Glutamatergic neuron (in vitro differentiated cells): ENCODE measurements around the gene NUDT3. TPM values are rescaled to one million over a fixed set of nuclear protein-coding genes. Genes with fewer than 3 reads are reported as not detected.

ENCODE experiments used
- DNase-seq: peaks from one replicate; pipeline ENCODE4 v3.0.0; 2022
- H3K27ac Mint-ChIP-seq: one replicate; pipeline ENCODE4 v1.8.0; 2020; ENCODE audit warnings: mild to moderate bottlenecking, mixed read lengths, inconsistent platforms; ENCODE audit not compliant: unreplicated experiment
- H3K27me3 Mint-ChIP-seq: one replicate; pipeline ENCODE4 v1.8.0; 2020; ENCODE audit warnings: mild to moderate bottlenecking, moderate library complexity, mixed read lengths, inconsistent platforms; ENCODE audit not compliant: unreplicated experiment
- H3K36me3 Mint-ChIP-seq: one replicate; pipeline ENCODE4 v1.8.0; 2020; ENCODE audit warnings: mild to moderate bottlenecking, mixed read lengths, inconsistent platforms; ENCODE audit not compliant: unreplicated experiment
- H3K4me1 Mint-ChIP-seq: one replicate; pipeline ENCODE4 v1.8.0; 2020; ENCODE audit warnings: mild to moderate bottlenecking, low read depth, mixed read lengths, inconsistent platforms; ENCODE audit not compliant: unreplicated experiment
- H3K4me3 Mint-ChIP-seq: one replicate; pipeline ENCODE4 v1.8.0; 2020; ENCODE audit warnings: mild to moderate bottlenecking, mixed read lengths, inconsistent platforms; ENCODE audit not compliant: unreplicated experiment
- H3K9me3 Mint-ChIP-seq: one replicate; pipeline ENCODE4 v1.8.0; 2020; ENCODE audit warnings: mild to moderate bottlenecking, moderate library complexity, mixed read lengths, inconsistent platforms; ENCODE audit not compliant: unreplicated experiment
- CTCF ChIP-seq: fragments of 200-600 bp; sonication (generic); IDR thresholded peaks from one replicate; pipeline ENCODE4 v1.5.0; 2021; ENCODE audit not compliant: partially characterized antibody, unreplicated experiment
- total RNA-seq: library from RNA; stranded (reverse); fragmentation: NEBNext Ultra II Directional; extraction: Animal tissue kit (Norgen Biotek cat#: 25700); gene quantifications from one replicate; pipeline ENCODE4 v1.2.1, GENCODE V29; 2021; ENCODE audit not compliant: unreplicated experiment

Gene NUDT3
- total RNA-seq, 1 donor from 2014 or later, result 76.1 TPM

- H3K27me3 Mint-ChIP-seq, result no peaks in the 10 kb centered on the region
These were observed 48.7 kb downstream of the NUDT3 start for GRCh38 chr6:34343806-34344205.

GRCh38 chr6:34342247-34342646, 50.2 kb downstream of the NUDT3 start:
- peaks cover 7% of the 10 kb centered on the region for H3K9me3 Mint-ChIP-seq
- peak overlapping the region; percentile 75 for H3K27ac Mint-ChIP-seq
- peaks cover 31% of the 10 kb centered on the region for H3K4me1 Mint-ChIP-seq
- no peak overlapping the region for H3K4me3 Mint-ChIP-seq
- no peak for DNase-seq
- TF ChIP-seq CTCF, result no peak
- H3K27me3 Mint-ChIP-seq, result no peaks in the 10 kb centered on the region
- peaks cover 5% of the 10 kb centered on the region for H3K36me3 Mint-ChIP-seq

More at GRCh38 chr6:34343806-34344205, 48.7 kb downstream of the NUDT3 start:
- H3K4me3 Mint-ChIP-seq, result no peak overlapping the region
- DNase-seq, result no peak
- peaks cover 7% of the 10 kb centered on the region for H3K9me3 Mint-ChIP-seq
- TF ChIP-seq CTCF, result no peak
- peaks cover 5% of the 10 kb centered on the region for H3K36me3 Mint-ChIP-seq
- no peak overlapping the region for H3K27ac Mint-ChIP-seq
- peaks cover 29% of the 10 kb centered on the region for H3K4me1 Mint-ChIP-seq

- Mint-ChIP-seq H3K27me3 (no peaks in the 10 kb centered on the region), H3K4me1 (peaks cover 28% of the 10 kb centered on the region), H3K36me3 (peaks cover 5% of the 10 kb centered on the region), H3K9me3 (peaks cover 3% of the 10 kb centered on the region), H3K4me3 (no peak overlapping the region), H3K27ac (peak overlapping the region; percentile 75)
- no peak for DNase-seq
- TF ChIP-seq CTCF, result no peak
These were observed 50.9 kb downstream of the NUDT3 start for GRCh38 chr6:34341481-34341971.

GRCh38 chr6:34340906-34341480, 51.5 kb downstream of the NUDT3 start:
- Mint-ChIP-seq H3K27ac (no peak overlapping the region), H3K4me3 (no peak overlapping the region)
- DNase-seq, result no peak

More at GRCh38 chr6:34340906-34341480, 51.5 kb downstream of the NUDT3 start:
- H3K9me3 Mint-ChIP-seq, result peaks cover 3% of the 10 kb centered on the region
- peaks cover 5% of the 10 kb centered on the region for H3K36me3 Mint-ChIP-seq
- no peak for TF ChIP-seq CTCF
- no peaks in the 10 kb centered on the region for H3K27me3 Mint-ChIP-seq
- peaks cover 28% of the 10 kb centered on the region for H3K4me1 Mint-ChIP-seq
